ENCODE data around the gene BIN1.

- TF ChIP-seq CTCF (IDR thresholded peaks at IDR 0.05): no peak
- no peak for TF ChIP-seq POLR2A (IDR thresholded peaks at IDR 0.05)
- no peak for TF ChIP-seq POLR2AphosphoS5 (IDR thresholded peaks at IDR 0.05)
- no peak for TF ChIP-seq EP300 (IDR thresholded peaks at IDR 0.05)
Measured at GRCh38 chr2:127142663-127143630, 36.0 kb upstream of the BIN1 start.

Measured in gastroesophageal sphincter (tissue), 3 donors.